ENCODE results near the gene PIK3AP1. TPM values are rescaled to one million over a fixed set of nuclear protein-coding genes. Genes with fewer than 3 reads are reported as not detected.

Gene PIK3AP1
- total and polyA plus RNA-seq, 2 of the 4 experiments (the other 2 are of a cell fraction), result under 0.01 to 0.14 TPM

- Histone ChIP-seq H3K27ac (ENCODE audit: insufficient read depth, low read length) (no peak overlapping the region), H3K18ac (ENCODE audit: low read depth, low read length) (no peak overlapping the region), H3K4me2 (ENCODE audit: low read depth, low read length) (no peak overlapping the region), H4K20me1 (ENCODE audit: insufficient read depth, low read length) (no peaks in the 10 kb centered on the region), H3K4me1 (ENCODE audit: control insufficient read depth, insufficient read depth, low read length) (peaks cover 8% of the 10 kb centered on the region), H2BK120ac (ENCODE audit: low read depth, low read length) (no peak overlapping the region), H2BK15ac (ENCODE audit: low read depth, low read length) (no peak overlapping the region), H2AK9ac (replicated peaks; ENCODE audit: low read depth, low read length, poor library complexity) (no peak overlapping the region), H3K27me3 (ENCODE audit: control insufficient read depth, insufficient read depth, low read length) (no peaks in the 10 kb centered on the region), H3K14ac (replicated peaks; ENCODE audit: low read depth, low read length) (no peak overlapping the region), H2BK5ac (ENCODE audit: low read depth, low read length, poor library complexity, severe bottlenecking) (no peak overlapping the region), H3K9me1 (ENCODE audit: insufficient read depth, low read length) (peaks cover 17% of the 10 kb centered on the region), H3K4me3 (ENCODE audit: insufficient read depth, low read depth, low read length) (no peak overlapping the region), H3K36me3 (ENCODE audit: control insufficient read depth, insufficient read depth, low read length) (no peaks in the 10 kb centered on the region), H3K9ac (ENCODE audit: low read depth, low read length) (no peak overlapping the region), H2AK5ac (ENCODE audit: low read depth, low read length) (no peak overlapping the region), H3K23ac (ENCODE audit: low read depth, low read length) (no peak overlapping the region), H4K8ac (ENCODE audit: low read depth in 2 of 2, low read length in 2 of 2) (no peak overlapping the region), H3K79me1 (ENCODE audit: low read depth in 1 of 2, low read length in 2 of 2) (no peaks in the 10 kb centered on the region), H4K91ac (ENCODE audit: insufficient read depth, low read depth, low read length) (no peak overlapping the region), H3K9me3 (ENCODE audit: control insufficient read depth, insufficient read depth, low read length) (no peaks in the 10 kb centered on the region), H2BK20ac (ENCODE audit: low read depth, low read length) (no peak overlapping the region), H3K56ac (ENCODE audit: extremely low read depth, insufficient read depth, low read length) (no peak overlapping the region), H4K5ac (ENCODE audit: low read depth, low read length) (no peak overlapping the region), H2AFZ (replicated peaks; ENCODE audit: low read length, poor library complexity) (no peak overlapping the region), H3K4ac (ENCODE audit: low read depth, low read length) (0 out of 2 replicates have a peak overlapping the region, but pooled peaks have one; percentile 13)
- DNase-seq (no peak), ATAC-seq (ENCODE audit: low read depth) (no peak)
- TF ChIP-seq MAFK (IDR thresholded peaks at IDR 0.05; ENCODE audit: low read depth, low read length) (no peak), MXI1 (IDR thresholded peaks at IDR 0.05; ENCODE audit: borderline replicate concordance, low read depth, low read length) (no peak), FOS (IDR thresholded peaks at IDR 0.05; ENCODE audit: low read depth, low read length) (no peak), NFE2L2 (IDR thresholded peaks at IDR 0.05; ENCODE audit: low read depth, low read length) (no peak), MAZ (IDR thresholded peaks at IDR 0.05; ENCODE audit: borderline replicate concordance, low read depth, low read length) (no peak), RAD21 (IDR thresholded peaks at IDR 0.05; ENCODE audit: low read length) (no peak), SMC3 (IDR thresholded peaks at IDR 0.05; ENCODE audit: low read depth, low read length) (no peak), USF2 (IDR thresholded peaks at IDR 0.05; ENCODE audit: low read depth, low read length) (no peak), CEBPB (IDR thresholded peaks at IDR 0.05; ENCODE audit: low read depth, low read length) (no peak)
- dilution Hi-C loops (cut with HindIII; ENCODE audit: low sequenced_read_pairs, unreplicated experiment), result no loop called here
- ChIA-PET CTCF (no interaction called here), POLR2A (ENCODE audit: unreplicated experiment) (no interaction called here)
- intact Hi-C loops (cut with micrococcal nuclease), result no loop called here
- in situ Hi-C loops (cut with MboI; ENCODE audit: low sequenced_read_pairs), result no loop called here
- 86 to 100% methylated on average over 2 to 3 of the region's 8 CpGs for WGBS, 2 experiments (ENCODE audit: extremely low coverage in 2 of 2, insufficient read length in 1 of 2)
- BruUV-seq (replicated peaks), result no TSS peak
Observed at GRCh38 chr10:96687317-96688012, 32.8 kb downstream of the PIK3AP1 start.
